Dedifferentiated amniotic fluid mesenchymal stem cell (primary cell): ENCODE results near the gene CEACAM3.

Source experiments
- DNase-seq: peaks from one replicate; pipeline ENCODE4 v3.0.0-alpha.2; 2016; ENCODE audit errors: extremely low spot score

Gene CEACAM3

GRCh38 chr19:41792513-41793413 lies 3.6 kb upstream of the CEACAM3 start:
- no peak for DNase-seq

GRCh38 chr19:41793414-41793727 lies 3.0 kb upstream of the CEACAM3 start:
- DNase-seq: no peak

- DNase-seq: no peak
Observed at GRCh38 chr19:41795031-41795461, 1.3 kb upstream of the CEACAM3 start.

GRCh38 chr19:41796901-41797300 lies 514 bp downstream of the CEACAM3 start:
- no peak for DNase-seq

GRCh38 chr19:41799444-41800000 lies 3.1 kb downstream of the CEACAM3 start:
- no peak for DNase-seq

GRCh38 chr19:41801031-41801430 lies 4.6 kb downstream of the CEACAM3 start:
- DNase-seq: no peak

- DNase-seq: no peak
Observed at GRCh38 chr19:41801792-41802211, 5.4 kb downstream of the CEACAM3 start.

- DNase-seq: no peak
Observed at GRCh38 chr19:41802770-41803169, 6.4 kb downstream of the CEACAM3 start.

- no peak for DNase-seq
Observed at GRCh38 chr19:41804336-41804735, 7.9 kb downstream of the CEACAM3 start.

- DNase-seq: no peak
Observed at GRCh38 chr19:41807176-41807575, 10.8 kb downstream of the CEACAM3 start.

GRCh38 chr19:41808663-41809566 lies 12.5 kb downstream of the CEACAM3 start:
- DNase-seq: no peak

GRCh38 chr19:41810301-41810700 lies 13.9 kb downstream of the CEACAM3 start:
- DNase-seq: no peak

- DNase-seq: no peak
Observed at GRCh38 chr19:41811036-41811435, 14.6 kb downstream of the CEACAM3 start.

- DNase-seq: no peak
Observed at GRCh38 chr19:41811981-41812380, 15.6 kb downstream of the CEACAM3 start.

GRCh38 chr19:41813911-41814310 lies 17.5 kb downstream of the CEACAM3 start:
- DNase-seq: no peak

GRCh38 chr19:41815301-41815700 lies 18.9 kb downstream of the CEACAM3 start:
- no peak for DNase-seq

- DNase-seq: no peak
Observed at GRCh38 chr19:41816761-41817160, 20.4 kb downstream of the CEACAM3 start.

- DNase-seq: no peak
Observed at GRCh38 chr19:41821003-41821735, 24.8 kb downstream of the CEACAM3 start.

GRCh38 chr19:41837981-41838708 lies 41.8 kb downstream of the CEACAM3 start:
- DNase-seq: no peak

- no peak for DNase-seq
Observed at GRCh38 chr19:41839211-41839610, 42.8 kb downstream of the CEACAM3 start.

- DNase-seq: no peak
Observed at GRCh38 chr19:41843371-41843770, 47.0 kb downstream of the CEACAM3 start.
